SU-DHL-6 (cell line): ENCODE results near the gene BMP4.

Source experiments
- CTCF ChIP-seq: fragments of 200-600 bp; sonication (generic); IDR thresholded peaks from one replicate; pipeline ENCODE4 v1.5.1; 2017; ENCODE audit warnings: antibody characterized with exemption, mild to moderate bottlenecking, low read length, moderate library complexity; ENCODE audit not compliant: insufficient read depth, poor library complexity, severe bottlenecking
- EZH2phosphoT487 ChIP-seq: fragments of 200-600 bp; sonication (generic), shearing (Covaris generic); conservative IDR thresholded peaks from 2 replicates; pipeline ENCODE4 v1.6.1; 2018; ENCODE audit warnings: mild to moderate bottlenecking, antibody characterized with exemption, low read length, moderate library complexity, mixed read lengths

- TF ChIP-seq CTCF (no peak), EZH2phosphoT487 (no peak)
Measured at GRCh38 chr14:53979747-53980642, 23.4 kb upstream of the BMP4 start.
